Stimulated activated naive CD4-positive, alpha-beta T cell (primary cell): ENCODE results near the gene CDKL4.
"Not testable (repeated sequence)": the region's sequence is repeated elsewhere in the genome, so short reads cannot be mapped to it uniquely, and the experiment has no call there.

Experiments used
- DNase-seq, 6 experiments: peaks; one replicate each; lab custom pipeline; 2025; lab: John Stamatoyannopoulos, UW

Gene CDKL4

DNA sequence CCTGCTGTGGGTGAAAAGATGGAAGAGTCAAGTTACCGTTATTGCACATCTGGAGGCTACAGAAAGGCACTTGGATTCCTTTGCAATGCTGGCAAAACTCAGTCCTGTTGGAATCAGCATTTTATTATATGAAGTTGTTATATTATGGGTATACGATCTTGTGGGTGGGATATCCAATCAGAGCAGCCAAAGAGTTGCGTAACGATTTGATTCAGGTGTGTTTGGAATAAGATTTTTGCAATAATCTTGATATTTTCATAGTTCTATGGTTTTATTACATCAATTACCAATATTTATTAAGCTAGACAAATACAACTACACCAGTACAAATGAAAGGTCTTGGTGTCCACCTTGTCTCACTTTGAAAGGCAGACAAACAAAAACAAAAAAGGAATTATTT is 65.0 kb downstream of the CDKL4 start:
- no peak for DNase-seq

- DNase-seq = no peak
Observed at GRCh38 chr2:39176997-39177396, 66.8 kb downstream of the CDKL4 start.

DNA sequence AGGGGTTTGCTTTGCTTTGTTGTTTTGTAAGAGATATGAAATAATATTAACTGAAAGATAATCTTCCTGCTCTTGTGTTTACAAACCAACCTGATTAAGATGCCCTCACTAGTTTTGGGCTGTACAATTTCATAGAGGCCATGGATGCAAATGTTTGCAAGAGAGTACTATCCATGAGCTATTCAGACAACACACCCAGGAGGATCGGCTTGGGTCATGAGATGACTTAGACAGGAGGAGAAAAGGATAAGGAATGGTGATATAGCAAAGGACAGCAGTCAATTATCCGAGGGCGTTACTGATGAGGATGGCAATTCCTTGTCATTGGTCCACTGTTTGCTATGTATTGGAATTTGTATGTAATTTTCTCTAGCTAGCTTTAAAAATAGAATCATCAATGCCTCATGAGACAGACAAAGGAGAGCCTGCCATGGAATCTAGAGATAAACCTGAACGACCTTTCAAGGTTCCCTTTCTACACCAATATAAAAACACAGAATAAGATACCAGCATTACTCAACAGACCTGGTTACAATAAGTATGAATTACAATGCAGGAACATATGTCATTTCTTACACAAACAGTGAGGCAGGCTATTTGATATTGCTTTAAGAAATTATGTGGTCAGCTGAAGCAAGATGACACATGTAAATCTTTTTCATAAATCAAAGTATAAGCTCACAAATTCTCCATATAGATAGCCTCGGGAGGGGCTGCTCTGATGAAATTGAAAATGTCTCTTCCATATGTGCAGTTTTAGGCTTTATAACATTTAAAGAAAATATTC is 68.6 kb downstream of the CDKL4 start:
- no peak for DNase-seq

GRCh38 chr2:39174022-39174421 is 69.7 kb downstream of the CDKL4 start:
- no peak for DNase-seq

GRCh38 chr2:39172047-39172706 is 71.6 kb downstream of the CDKL4 start:
- not testable (repeated sequence) for DNase-seq

GRCh38 chr2:39171621-39172020 is 72.1 kb downstream of the CDKL4 start:
- DNase-seq = no peak

DNA sequence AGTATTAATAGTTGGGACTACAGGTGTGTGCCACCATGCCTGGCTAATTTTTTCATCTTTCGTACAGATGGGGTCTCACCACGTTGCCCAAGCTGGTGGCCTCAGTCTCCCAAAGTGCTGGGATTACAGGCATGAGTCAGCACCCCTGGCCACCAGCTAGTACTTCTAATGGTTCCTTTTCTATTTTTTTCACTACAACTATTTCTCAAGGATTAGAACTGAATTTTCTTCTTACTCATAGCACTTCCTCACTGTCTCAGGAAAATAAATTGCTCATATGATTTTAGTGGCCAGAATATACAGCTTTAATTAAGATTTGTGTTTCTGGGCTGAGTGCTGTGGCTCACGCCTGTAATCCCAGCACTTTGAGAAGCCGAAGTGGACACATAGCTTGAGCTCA is 79.7 kb downstream of the CDKL4 start:
- no peak for DNase-seq

GRCh38 chr2:39160982-39161381 is 82.8 kb downstream of the CDKL4 start:
- DNase-seq = no peak

GRCh38 chr2:39159283-39159682 is 84.5 kb downstream of the CDKL4 start:
- DNase-seq = no peak

GRCh38 chr2:39158351-39158750 is 85.4 kb downstream of the CDKL4 start:
- DNase-seq = no peak

DNA sequence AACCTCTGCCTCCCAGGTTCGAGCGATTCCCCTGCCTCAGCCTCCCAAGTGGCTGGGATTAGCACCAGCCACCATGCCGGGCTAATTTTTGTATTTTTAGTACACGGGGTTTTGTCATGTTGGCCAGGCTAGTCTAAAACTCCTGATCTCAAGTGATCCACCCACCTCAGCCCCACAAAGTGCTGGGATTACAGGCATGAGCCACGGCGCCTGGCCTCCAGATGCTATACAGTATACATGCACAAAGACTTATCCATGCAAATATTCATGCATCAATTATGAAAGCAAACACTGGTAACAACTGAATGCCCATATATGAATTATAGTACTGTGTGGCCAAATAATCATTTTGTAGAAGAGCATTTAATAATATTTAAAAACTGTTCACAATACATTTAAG is 86.9 kb downstream of the CDKL4 start:
- no peak for DNase-seq

DNA sequence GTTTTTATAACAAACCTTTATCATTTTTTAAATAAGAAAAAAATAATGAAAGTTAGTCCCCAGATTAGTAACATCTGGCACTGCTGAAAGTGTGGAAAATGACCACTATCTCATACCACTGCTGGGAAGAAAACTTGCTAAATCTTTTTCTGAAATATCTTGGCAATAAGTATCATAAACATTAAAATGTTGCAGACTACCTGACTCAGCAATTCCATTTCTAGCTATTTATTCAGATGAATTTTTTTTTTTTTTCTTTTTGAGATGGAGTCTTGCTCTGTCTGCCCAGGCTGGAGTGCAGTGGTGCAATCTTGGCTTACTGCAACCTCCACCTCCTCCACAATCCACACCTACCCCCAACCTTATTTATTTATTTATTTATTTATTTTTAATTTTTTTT is 87.7 kb downstream of the CDKL4 start:
- DNase-seq = no peak

DNA sequence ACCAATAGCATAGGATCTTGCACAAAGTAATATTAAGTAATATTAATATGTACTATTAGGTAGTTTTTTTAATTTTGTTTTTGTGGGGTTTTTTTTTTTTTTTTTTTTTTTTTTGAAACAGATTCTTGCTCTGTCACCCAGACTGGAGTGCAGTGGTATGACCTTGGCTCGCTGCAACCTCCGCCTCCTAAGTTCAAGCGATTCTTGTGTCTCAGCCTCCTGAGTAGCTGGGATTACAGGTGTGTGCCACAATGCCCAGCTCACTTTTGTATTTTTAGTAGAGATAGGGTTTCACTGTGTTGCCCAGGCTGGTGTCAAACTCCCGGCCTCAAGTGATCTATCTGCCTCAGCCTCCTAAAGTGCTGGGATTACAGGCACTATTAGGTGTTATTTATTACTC is 88.2 kb downstream of the CDKL4 start:
- not testable (repeated sequence) for DNase-seq

- DNase-seq = no peak
Observed at GRCh38 chr2:39154944-39155343, 88.8 kb downstream of the CDKL4 start.

- no peak for DNase-seq
Observed at GRCh38 chr2:39153312-39153711, 90.5 kb downstream of the CDKL4 start.

- no peak for DNase-seq
Observed at GRCh38 chr2:39152504-39152903, 91.3 kb downstream of the CDKL4 start.

GRCh38 chr2:39150890-39151497 is 92.8 kb downstream of the CDKL4 start:
- no peak for DNase-seq

- no peak for DNase-seq
Observed at GRCh38 chr2:39150102-39150562, 93.6 kb downstream of the CDKL4 start.

- no peak for DNase-seq
Observed at GRCh38 chr2:39146630-39147029, 97.1 kb downstream of the CDKL4 start.

GRCh38 chr2:39145906-39146421 is 97.8 kb downstream of the CDKL4 start:
- DNase-seq = no peak

DNA sequence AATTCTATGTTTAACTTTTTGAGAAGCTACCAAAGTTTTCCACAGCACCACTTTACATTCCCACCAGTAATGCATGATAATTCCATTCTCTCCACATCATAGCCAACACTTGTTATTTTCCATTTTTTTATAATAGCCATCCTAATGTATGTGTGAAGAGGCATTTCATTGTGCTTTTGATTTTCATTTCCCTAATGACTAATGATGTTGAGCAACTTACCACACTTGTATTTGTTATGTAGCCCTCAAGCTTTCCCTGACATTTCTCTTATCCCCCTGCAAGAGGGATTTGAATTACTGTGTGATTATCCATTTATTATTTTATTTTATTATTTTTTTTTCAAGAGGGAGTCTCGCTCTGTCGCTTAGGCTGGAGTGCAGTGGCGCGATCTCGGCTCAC is 99.4 kb downstream of the CDKL4 start:
- DNase-seq = no peak

GRCh38 chr2:39142904-39143605 is 100.7 kb downstream of the CDKL4 start:
- no peak for DNase-seq
